Tibial nerve (tissue), 4 donors: ENCODE results near the gene PSEN2. TPM values are rescaled to one million over a fixed set of nuclear protein-coding genes. Genes with fewer than 3 reads are reported as not detected.

Experiments
- DNase-seq, 2 donors: peaks; one replicate each; pipeline ENCODE4 v3.0.0-alpha.2; 2019; ENCODE audit warnings: low spot score in 2 of 2
- H3K27ac ChIP-seq, 4 donors: fragments of 200-600 bp; sonication (generic) in 3 of 4; one replicate each; pipeline ENCODE4 v1.5.1; 2017 to 2019; ENCODE audit warnings: mild to moderate bottlenecking in 1 of 4
- H3K27me3 ChIP-seq, 2 donors: fragments of 200-600 bp; sonication (generic) in 1 of 2; one replicate each; pipeline versions ENCODE4 v1.5.1 to v1.6.0; 2017 to 2019
- H3K36me3 ChIP-seq, 3 donors: fragments of 200-600 bp; sonication (generic); one replicate each; pipeline ENCODE4 v1.5.1; 2018 to 2019
- H3K4me1 ChIP-seq, 4 donors: fragments of 200-600 bp; sonication (generic) in 3 of 4; one replicate each; pipeline ENCODE4 v1.5.1; 2017 to 2019
- H3K4me3 ChIP-seq, 4 donors: fragments of 200-600 bp; sonication (generic) in 3 of 4; one replicate each; pipeline ENCODE4 v1.5.1; 2017 to 2019; ENCODE audit warnings: mild to moderate bottlenecking in 1 of 4, moderate library complexity in 1 of 4
- H3K9me3 ChIP-seq, 4 donors: fragments of 200-600 bp; sonication (generic) in 3 of 4; one replicate each; pipeline ENCODE4 v1.5.1; 2017 to 2019
- EP300 ChIP-seq, 2 donors: sonication (generic); formaldehyde crosslinking; IDR thresholded peaks; one replicate each; pipeline ENCODE4 v1.6.1; 2017; ENCODE audit warnings: antibody characterized with exemption in 2 of 2, mild to moderate bottlenecking in 1 of 2
- POLR2A ChIP-seq, 2 donors: fragments of 450-650 bp; IDR thresholded peaks; one replicate each; pipeline ENCODE4 v1.6.1; 2017; ENCODE audit warnings: antibody characterized with exemption in 2 of 2, mild to moderate bottlenecking in 2 of 2, moderate library complexity in 2 of 2
- WGBS, 2 donors: methylation state at CpG; one replicate each; pipeline ENCODE4 v1.1.5; 2018; 5-methylcytosine and 5-hydroxymethylcytosine counted together
- total RNA-seq, 4 donors: library from RNA; depleted of rRNA; stranded (reverse); fragments of >200 nt; gene quantifications; one replicate each; pipeline ENCODE4 v1.1.0, GENCODE V29; 2016
- TF ChIP-seq, protein P1 (sequence below), 5 experiments: fragments of 200-600 bp in 3 of 5; fragments of 450-650 bp in 2 of 5; sonication (generic) in 3 of 5; IDR thresholded peaks; one replicate each; pipeline ENCODE4 v1.5.1; 2016 to 2019; ENCODE audit warnings: antibody characterized with exemption in 5 of 5, mild to moderate bottlenecking in 3 of 5, moderate library complexity in 2 of 5

Gene PSEN2
- total RNA-seq, 4 donors from 2014 or later: 30.8 to 49.2 (median 40.9) TPM

DNA sequence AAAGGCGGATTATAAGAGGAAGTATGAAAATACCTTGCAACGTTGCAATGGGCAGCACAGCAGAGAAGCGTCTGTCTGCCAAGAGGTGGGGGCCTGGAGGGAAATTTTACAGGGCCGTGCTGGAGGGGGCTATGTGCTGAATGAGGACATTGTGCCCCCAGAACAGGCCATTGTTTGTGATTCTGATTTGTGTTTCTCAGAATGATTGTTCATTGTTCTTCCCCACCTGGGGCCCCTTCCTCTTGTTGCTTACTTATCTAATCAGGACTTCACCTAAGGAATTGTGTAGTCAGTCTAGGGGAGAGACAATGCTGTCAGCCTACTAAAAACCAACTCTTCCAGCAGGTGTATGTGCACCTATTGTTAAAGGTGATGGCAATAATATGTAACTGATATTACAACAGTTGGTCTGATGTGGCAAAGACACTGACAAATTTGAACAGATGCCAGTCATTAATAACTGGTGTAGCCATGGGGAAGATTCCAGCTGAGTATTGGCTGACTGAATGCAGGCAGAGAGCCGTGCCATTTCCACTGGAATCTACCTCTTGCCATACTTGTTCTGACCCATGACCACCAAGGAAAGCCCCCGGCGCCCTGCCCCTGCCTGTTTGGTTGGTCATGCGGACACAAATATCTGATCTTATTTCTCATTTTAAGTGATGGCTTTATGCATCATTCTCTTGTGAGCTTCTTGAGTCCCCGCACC lies 45.2 kb upstream of the PSEN2 start:
- no peak overlapping the region for H3K4me3 ChIP-seq
- 81 to 83% methylated on average over 9 of the region's 9 CpGs for whole genome bisulfite sequencing, 2 donors
- DNase-seq: no peak
- no peaks in the 10 kb centered on the region for H3K27me3 ChIP-seq
- H3K9me3 ChIP-seq: no peaks in the 10 kb centered on the region
- H3K4me1 ChIP-seq: peaks cover 0 to 37% (median 19%) of the 10 kb centered on the region in 4 donors
- H3K36me3 ChIP-seq: no peaks in the 10 kb centered on the region
- H3K27ac ChIP-seq: no peak overlapping the region
- TF ChIP-seq EP300 (IDR thresholded peaks at IDR 0.05) (no peak), POLR2A (IDR thresholded peaks at IDR 0.05) (no peak)

DNA sequence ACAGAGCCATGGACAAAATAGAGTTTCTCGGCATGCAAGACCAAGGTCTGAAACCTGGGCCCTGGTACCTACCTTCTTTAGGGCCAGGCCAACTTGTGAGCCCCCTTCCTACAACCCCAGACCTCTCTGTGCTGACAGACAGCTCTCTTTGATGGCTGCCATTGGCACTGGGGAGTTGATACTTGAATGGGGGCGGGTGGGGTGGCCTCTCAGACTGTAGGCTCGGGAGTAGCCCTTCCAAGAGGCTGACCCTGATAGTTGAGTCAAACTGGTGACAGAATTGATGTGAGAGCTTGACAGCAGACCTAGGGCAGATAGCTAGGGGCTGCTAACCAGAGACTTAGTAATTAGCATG lies 44.7 kb upstream of the PSEN2 start:
- WGBS, 2 donors: 95 to 97% methylated on average over 3 of the region's 3 CpGs
- no peak overlapping the region for H3K27ac ChIP-seq
- H3K9me3 ChIP-seq: no peaks in the 10 kb centered on the region
- H3K4me3 ChIP-seq: no peak overlapping the region
- TF ChIP-seq, protein P1, sequence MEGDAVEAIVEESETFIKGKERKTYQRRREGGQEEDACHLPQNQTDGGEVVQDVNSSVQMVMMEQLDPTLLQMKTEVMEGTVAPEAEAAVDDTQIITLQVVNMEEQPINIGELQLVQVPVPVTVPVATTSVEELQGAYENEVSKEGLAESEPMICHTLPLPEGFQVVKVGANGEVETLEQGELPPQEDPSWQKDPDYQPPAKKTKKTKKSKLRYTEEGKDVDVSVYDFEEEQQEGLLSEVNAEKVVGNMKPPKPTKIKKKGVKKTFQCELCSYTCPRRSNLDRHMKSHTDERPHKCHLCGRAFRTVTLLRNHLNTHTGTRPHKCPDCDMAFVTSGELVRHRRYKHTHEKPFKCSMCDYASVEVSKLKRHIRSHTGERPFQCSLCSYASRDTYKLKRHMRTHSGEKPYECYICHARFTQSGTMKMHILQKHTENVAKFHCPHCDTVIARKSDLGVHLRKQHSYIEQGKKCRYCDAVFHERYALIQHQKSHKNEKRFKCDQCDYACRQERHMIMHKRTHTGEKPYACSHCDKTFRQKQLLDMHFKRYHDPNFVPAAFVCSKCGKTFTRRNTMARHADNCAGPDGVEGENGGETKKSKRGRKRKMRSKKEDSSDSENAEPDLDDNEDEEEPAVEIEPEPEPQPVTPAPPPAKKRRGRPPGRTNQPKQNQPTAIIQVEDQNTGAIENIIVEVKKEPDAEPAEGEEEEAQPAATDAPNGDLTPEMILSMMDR (IDR thresholded peaks at IDR 0.05): no peak
- TF ChIP-seq POLR2A (IDR thresholded peaks at IDR 0.05) (no peak), EP300 (IDR thresholded peaks at IDR 0.05) (no peak)
- no peak for DNase-seq
- H3K4me1 ChIP-seq: peaks cover 0 to 35% (median 19%) of the 10 kb centered on the region in 4 donors
- H3K27me3 ChIP-seq: no peaks in the 10 kb centered on the region
- no peaks in the 10 kb centered on the region for H3K36me3 ChIP-seq

DNA sequence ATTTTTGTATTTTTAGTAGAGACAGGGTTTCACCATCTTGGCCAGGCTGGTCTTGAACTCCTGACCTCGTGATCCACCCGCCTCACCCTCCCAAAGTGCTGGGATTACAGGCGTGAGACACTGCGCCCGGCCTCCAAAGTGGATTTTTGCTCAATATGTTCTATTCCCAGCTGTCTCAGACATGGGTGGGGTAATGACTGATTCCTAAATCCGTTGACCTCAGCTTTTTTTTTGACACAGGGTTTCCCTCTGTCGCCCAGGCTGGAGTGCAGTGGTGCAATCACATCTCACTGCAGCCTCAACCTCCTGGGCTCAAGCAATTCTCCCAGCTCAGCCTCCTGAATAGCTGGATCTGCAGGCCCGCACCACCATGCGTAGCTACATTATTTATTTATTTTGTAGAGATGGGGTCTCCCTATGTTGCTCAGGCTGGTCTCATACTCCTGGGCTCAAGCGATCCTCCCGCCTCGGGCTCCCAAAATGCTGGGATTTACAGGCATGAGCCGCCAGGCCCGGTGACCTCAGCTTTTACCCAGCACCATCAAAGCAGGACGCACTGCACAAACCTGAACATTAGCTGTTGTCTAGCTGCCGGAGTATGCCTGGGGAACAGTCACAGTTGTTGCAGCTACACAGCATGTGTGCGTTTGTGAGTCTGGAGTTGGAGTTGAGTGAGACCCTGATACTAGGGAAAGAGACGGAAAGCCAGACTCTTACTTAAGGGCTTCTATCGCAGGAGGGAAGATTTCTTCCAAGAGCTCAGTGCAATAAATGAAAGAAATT lies 43.7 kb upstream of the PSEN2 start:
- H3K27ac ChIP-seq: peak overlapping the region; percentile 72 to 93 (median 88)
- H3K4me3 ChIP-seq: no peak overlapping the region
- no peaks in the 10 kb centered on the region for H3K36me3 ChIP-seq
- no peaks in the 10 kb centered on the region for H3K27me3 ChIP-seq
- peaks cover 0 to 25% (median 15%) of the 10 kb centered on the region in 4 donors for H3K4me1 ChIP-seq
- 89 to 93% methylated on average over 19 of the region's 19 CpGs for WGBS, 2 donors
- DNase-seq: no peak
- TF ChIP-seq, protein P1 (IDR thresholded peaks at IDR 0.05): no peak
- no peak for TF ChIP-seq POLR2A (IDR thresholded peaks at IDR 0.05)
- no peaks in the 10 kb centered on the region for H3K9me3 ChIP-seq

DNA sequence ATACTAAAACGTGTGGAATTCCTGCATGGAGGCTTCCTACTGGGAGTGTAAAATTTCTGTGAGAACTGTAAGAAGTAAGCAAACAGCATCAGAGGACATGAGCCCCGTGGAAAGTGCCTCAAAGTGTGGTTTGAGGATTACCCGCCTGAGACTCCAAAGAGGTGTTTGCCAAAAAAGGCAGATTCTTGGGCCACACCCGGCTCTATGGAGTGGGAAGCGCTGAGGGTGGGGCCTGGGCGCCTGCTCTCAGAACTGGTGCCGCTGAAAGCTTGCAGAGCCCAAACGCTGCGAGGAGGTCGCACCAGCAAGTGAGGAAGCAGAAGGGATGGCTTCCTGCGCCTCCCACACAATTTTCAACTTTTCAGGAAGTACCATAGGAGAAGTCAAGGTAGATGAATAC lies 43.0 kb upstream of the PSEN2 start:
- peak overlapping the region; percentile 72 to 93 (median 88) for H3K27ac ChIP-seq
- H3K36me3 ChIP-seq: no peaks in the 10 kb centered on the region
- H3K27me3 ChIP-seq: no peaks in the 10 kb centered on the region
- peak; percentile 58 to 68 for DNase-seq
- 30 to 37% methylated on average over 11 of the region's 11 CpGs for WGBS, 2 donors
- H3K4me3 ChIP-seq: peak overlapping the region in 2 of 4 donors; percentile 20 to 38
- peaks cover 0 to 21% (median 12%) of the 10 kb centered on the region in 4 donors for H3K4me1 ChIP-seq
- TF ChIP-seq EP300 (IDR thresholded peaks at IDR 0.05) (no peak), POLR2A (IDR thresholded peaks at IDR 0.05) (no peak)
- TF ChIP-seq, protein P1 (IDR thresholded peaks at IDR 0.05): no peak
- H3K9me3 ChIP-seq: no peaks in the 10 kb centered on the region

DNA sequence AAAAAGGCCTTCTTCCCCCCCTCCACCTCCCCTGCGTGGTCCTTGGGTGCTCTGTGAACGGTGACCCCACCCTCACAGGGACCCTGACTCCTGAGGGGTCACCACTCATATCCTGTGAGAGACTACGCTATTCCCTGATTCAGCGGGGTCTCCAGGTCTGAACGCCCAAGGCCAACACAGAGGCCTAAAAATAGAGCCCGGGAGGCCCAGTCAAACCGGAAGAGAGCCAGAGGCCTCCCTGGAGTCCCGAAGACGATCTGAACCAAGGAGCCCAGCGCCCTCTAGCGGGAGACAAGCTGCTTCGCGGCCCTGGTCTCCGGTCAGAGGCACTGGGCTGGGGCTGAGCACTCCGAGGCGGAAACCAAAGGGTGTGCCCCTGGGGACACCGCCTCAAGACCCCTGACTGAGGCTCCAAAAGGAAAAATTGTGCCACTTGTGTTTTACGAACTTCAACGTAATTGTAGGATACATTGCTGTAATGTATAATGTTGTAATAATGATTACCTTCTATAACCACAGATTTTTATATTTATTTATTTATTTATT lies 42.4 kb upstream of the PSEN2 start:
- TF ChIP-seq EP300 (IDR thresholded peaks at IDR 0.05) (peak; percentile 37 to 68), POLR2A (IDR thresholded peaks at IDR 0.05) (no peak)
- TF ChIP-seq, protein P1 (IDR thresholded peaks at IDR 0.05): peak; percentile 89 to 97 (median 94)
- peak; percentile 89 to 92 for DNase-seq
- no peaks in the 10 kb centered on the region for H3K27me3 ChIP-seq
- WGBS, 2 donors: 3% methylated on average over 15 to 19 of the region's 19 CpGs
- H3K27ac ChIP-seq: peak overlapping the region; percentile 72 to 93 (median 88)
- H3K4me3 ChIP-seq: peak overlapping the region in 3 of 4 donors; percentile 8 to 38 (median 20)
- H3K36me3 ChIP-seq: no peaks in the 10 kb centered on the region
- no peaks in the 10 kb centered on the region for H3K9me3 ChIP-seq
- peaks cover 0 to 21% (median 12%) of the 10 kb centered on the region in 4 donors for H3K4me1 ChIP-seq
